ENCODE results near the gene ARL11. TPM values are rescaled to one million over a fixed set of nuclear protein-coding genes. Genes with fewer than 3 reads are reported as not detected.

ARL11 gene
- total and polyA plus RNA-seq, 2 of the 4 experiments (the other 2 are of a cell fraction): not detected

DNA sequence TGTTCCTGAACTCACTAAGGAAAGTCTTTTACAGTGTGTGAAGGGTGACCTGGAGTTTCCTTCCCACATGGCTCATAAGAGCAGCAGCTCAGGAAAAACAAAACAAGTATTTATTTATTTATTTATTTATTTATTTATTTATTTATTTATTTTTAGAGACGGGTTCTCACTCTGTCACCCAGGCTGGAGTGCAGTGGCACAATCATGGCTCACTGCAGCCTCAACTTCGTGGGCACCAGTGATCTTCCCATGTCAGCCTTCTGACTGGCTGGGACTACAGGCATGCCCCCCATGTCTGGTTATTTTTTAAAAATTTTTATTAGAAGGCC is 10.4 kb downstream of the ARL11 start:
- no peaks in the 10 kb centered on the region for H3K79me1 ChIP-seq (ENCODE audit: low read depth in 1 of 2, low read length in 2 of 2)
- peaks cover 4% of the 10 kb centered on the region; the same call in 1 of the 2 replicates for H3K4me1 ChIP-seq (ENCODE audit: control insufficient read depth, insufficient read depth, low read length)
- intact Hi-C loops (cut with micrococcal nuclease) (no loop called here), in situ Hi-C loops (cut with MboI; ENCODE audit: low sequenced_read_pairs) (no loop called here), dilution Hi-C loops (cut with HindIII; ENCODE audit: low sequenced_read_pairs, unreplicated experiment) (no loop called here)
- no peaks in the 10 kb centered on the region for H4K20me1 ChIP-seq (ENCODE audit: insufficient read depth, low read length)
- no peak overlapping the region for H4K91ac ChIP-seq (ENCODE audit: insufficient read depth, low read depth, low read length)
- H3K9ac ChIP-seq (ENCODE audit: low read depth, low read length): no peak overlapping the region
- TF ChIP-seq RFX5 (IDR thresholded peaks at IDR 0.05; ENCODE audit: low read depth, low read length) (no peak), POLR2A (IDR thresholded peaks at IDR 0.05; ENCODE audit: low read depth, low read length) (no peak), SMC3 (IDR thresholded peaks at IDR 0.05; ENCODE audit: low read depth, low read length) (no peak), BHLHE40 (IDR thresholded peaks at IDR 0.05; ENCODE audit: low read depth, low read length) (no peak), CHD1 (IDR thresholded peaks at IDR 0.05; ENCODE audit: low read depth, low read length) (no peak), CEBPB (IDR thresholded peaks at IDR 0.05; ENCODE audit: low read depth, low read length) (no peak), RAD21 (IDR thresholded peaks at IDR 0.05; ENCODE audit: low read length) (no peak), MAFK (IDR thresholded peaks at IDR 0.05; ENCODE audit: low read depth, low read length) (no peak), FOS (IDR thresholded peaks at IDR 0.05; ENCODE audit: low read depth, low read length) (no peak), MXI1 (IDR thresholded peaks at IDR 0.05; ENCODE audit: borderline replicate concordance, low read depth, low read length) (no peak)
- no peak overlapping the region for H3K23ac ChIP-seq (ENCODE audit: low read depth, low read length)
- no peaks in the 10 kb centered on the region for H3K36me3 ChIP-seq (ENCODE audit: control insufficient read depth, insufficient read depth, low read length)
- H3K27ac ChIP-seq (ENCODE audit: insufficient read depth, low read length): no peak overlapping the region
- H3K14ac ChIP-seq (replicated peaks; ENCODE audit: low read depth, low read length): no peak overlapping the region
- no peaks in the 10 kb centered on the region for H3K27me3 ChIP-seq (ENCODE audit: control insufficient read depth, insufficient read depth, low read length)
- H3K9me1 ChIP-seq (ENCODE audit: insufficient read depth, low read length): no peaks in the 10 kb centered on the region
- ATAC-seq (ENCODE audit: low read depth) (no peak), DNase-seq (no peak)
- no peak overlapping the region for H2BK20ac ChIP-seq (ENCODE audit: low read depth, low read length)
- H3K9me3 ChIP-seq (ENCODE audit: control insufficient read depth, insufficient read depth, low read length): no peaks in the 10 kb centered on the region
- no peak overlapping the region for H3K4me2 ChIP-seq (ENCODE audit: low read depth, low read length)
- ChIA-PET POLR2A (ENCODE audit: unreplicated experiment) (no interaction called here), CTCF (no interaction called here)
- no peak overlapping the region for H2BK15ac ChIP-seq (ENCODE audit: low read depth, low read length)
- H3K4me3 ChIP-seq (ENCODE audit: insufficient read depth, low read depth, low read length): no peak overlapping the region
- H3K18ac ChIP-seq (ENCODE audit: low read depth, low read length): no peak overlapping the region
- H3K56ac ChIP-seq (ENCODE audit: extremely low read depth, insufficient read depth, low read length): no peak overlapping the region
- no peak overlapping the region for H4K5ac ChIP-seq (ENCODE audit: low read depth, low read length)
- no peak overlapping the region for H2AK5ac ChIP-seq (ENCODE audit: low read depth, low read length)
- no TSS peak for BruUV-seq (replicated peaks)
- no peak overlapping the region for H2BK5ac ChIP-seq (ENCODE audit: low read depth, low read length, poor library complexity, severe bottlenecking)
- no peak overlapping the region for H4K8ac ChIP-seq (ENCODE audit: low read depth in 2 of 2, low read length in 2 of 2)
- H2AFZ ChIP-seq (replicated peaks; ENCODE audit: low read length, poor library complexity): no peak overlapping the region
- no peak overlapping the region for H2BK120ac ChIP-seq (ENCODE audit: low read depth, low read length)
- no peak overlapping the region for H3K4ac ChIP-seq (ENCODE audit: low read depth, low read length)
- no peak overlapping the region for H2AK9ac ChIP-seq (replicated peaks; ENCODE audit: low read depth, low read length, poor library complexity)
- WGBS, 2 experiments (ENCODE audit: extremely low coverage in 2 of 2, insufficient read length in 1 of 2): no CpG with 5 or more reads among the region's 2 CpGs
